Thoracic aorta (tissue), 2 donors: ENCODE results near the gene ALS2. TPM values are rescaled to one million over a fixed set of nuclear protein-coding genes. Genes with fewer than 3 reads are reported as not detected.

Experiments used
- ATAC-seq: fragments of 150-250 bp; one replicate; pipeline ENCODE4 v1.8.0; 2017; ENCODE audit warnings: low read depth; ENCODE audit not compliant: insufficient number of reproducible peaks, low FRiP score
- DNase-seq: peaks from one replicate; pipeline ENCODE4 v3.0.0-alpha.2; 2020; ENCODE audit warnings: low spot score
- H3K27ac ChIP-seq, 2 donors: fragments of 200-600 bp; sonication (generic); 1 replicate in 1 of 2; 2 replicates in 1 of 2; pipeline ENCODE4 v1.5.1; 2016; ENCODE audit warnings: mild to moderate bottlenecking in 2 of 2, moderate library complexity in 2 of 2
- H3K27me3 ChIP-seq: fragments of 200-600 bp; sonication (generic); replicated peaks from 2 replicates; pipeline ENCODE4 v1.6.0; 2016; ENCODE audit warnings: mild to moderate bottlenecking; ENCODE audit not compliant: insufficient read depth
- H3K36me3 ChIP-seq: fragments of 200-600 bp; sonication (generic); one replicate; pipeline ENCODE4 v1.5.1; 2016
- H3K4me1 ChIP-seq, 2 donors: fragments of 200-600 bp; sonication (generic); 1 replicate in 1 of 2; 2 replicates in 1 of 2; pipeline versions ENCODE4 v1.5.1 to v1.6.0; 2016; ENCODE audit warnings: low read depth in 2 of 2, mild to moderate bottlenecking in 1 of 2; ENCODE audit not compliant: control insufficient read depth in 1 of 2
- H3K4me3 ChIP-seq: fragments of 200-600 bp; sonication (generic); 2 replicates; pipeline ENCODE4 v1.5.1; 2016; ENCODE audit warnings: mild to moderate bottlenecking
- H3K9me3 ChIP-seq: fragments of 200-600 bp; sonication (generic); 2 replicates; pipeline ENCODE4 v1.5.1; 2016
- CTCF ChIP-seq: fragments of 200-600 bp; sonication (generic); IDR thresholded peaks from one replicate; pipeline ENCODE4 v1.5.1; 2019; ENCODE audit warnings: antibody characterized with exemption
- total RNA-seq, 2 donors: library from RNA; depleted of rRNA; stranded (reverse); fragments of >200 nt; gene quantifications; one replicate each; pipeline versions ENCODE4 v1.1.0 to v1.2.3, GENCODE V29; 2016

The ALS2 gene
- total RNA-seq, 2 donors from 2014 or later = 34.5 to 45.1 TPM

GRCh38 chr2:201785135-201785534, 4.4 kb upstream of the ALS2 start:
- no peak for TF ChIP-seq CTCF
- no peak for ATAC-seq
- DNase-seq = no peak
- Histone ChIP-seq H3K27me3 (no peaks in the 10 kb centered on the region), H3K4me1 (peaks cover 0 to 18% of the 10 kb centered on the region in 2 donors), H3K4me3 (no peak overlapping the region), H3K27ac (no peak overlapping the region), H3K36me3 (no peaks in the 10 kb centered on the region), H3K9me3 (no peaks in the 10 kb centered on the region)

GRCh38 chr2:201784563-201784962, 3.8 kb upstream of the ALS2 start:
- no peak overlapping the region for H3K4me3 ChIP-seq
- no peak for TF ChIP-seq CTCF
- no peak for ATAC-seq

GRCh38 chr2:201781557-201782051, 871 bp upstream of the ALS2 start:
- H3K4me1 ChIP-seq = peaks cover 6 to 31% of the 10 kb centered on the region in 2 donors
- DNase-seq (no peak), ATAC-seq (peak; percentile 0)
- peak overlapping the region; percentile 84 to 85 for H3K27ac ChIP-seq
- no peaks in the 10 kb centered on the region for H3K9me3 ChIP-seq
- peak overlapping the region; percentile 91 for H3K4me3 ChIP-seq
- no peak for TF ChIP-seq CTCF
- H3K36me3 ChIP-seq = no peaks in the 10 kb centered on the region
- H3K27me3 ChIP-seq = no peaks in the 10 kb centered on the region

More at GRCh38 chr2:201784563-201784962, 3.8 kb upstream of the ALS2 start:
- Histone ChIP-seq H3K27ac (no peak overlapping the region), H3K36me3 (no peaks in the 10 kb centered on the region), H3K27me3 (no peaks in the 10 kb centered on the region), H3K9me3 (no peaks in the 10 kb centered on the region), H3K4me1 (peaks cover 2 to 21% of the 10 kb centered on the region in 2 donors)
- DNase-seq = no peak

GRCh38 chr2:201779901-201780673, 646 bp downstream of the ALS2 start:
- DNase-seq (no peak), ATAC-seq (no peak)
- Histone ChIP-seq H3K36me3 (no peaks in the 10 kb centered on the region), H3K27me3 (no peaks in the 10 kb centered on the region), H3K27ac (peak overlapping the region; percentile 84 to 85), H3K9me3 (no peaks in the 10 kb centered on the region), H3K4me3 (peak overlapping the region; percentile 91), H3K4me1 (peaks cover 6 to 22% of the 10 kb centered on the region in 2 donors)
- no peak for TF ChIP-seq CTCF

- H3K27me3 ChIP-seq = no peaks in the 10 kb centered on the region
- no peaks in the 10 kb centered on the region for H3K36me3 ChIP-seq
- no peak for ATAC-seq
- no peak overlapping the region for H3K27ac ChIP-seq
- DNase-seq = no peak
- TF ChIP-seq CTCF = no peak
- H3K4me3 ChIP-seq = no peak overlapping the region
- H3K4me1 ChIP-seq = peaks cover 6 to 22% of the 10 kb centered on the region in 2 donors
- no peaks in the 10 kb centered on the region for H3K9me3 ChIP-seq
Measured at GRCh38 chr2:201777869-201778268, 2.9 kb downstream of the ALS2 start.
